Epithelial cell of proximal tubule (primary cell): ENCODE results near the gene SAT1. TPM values are rescaled to one million over a fixed set of nuclear protein-coding genes. Genes with fewer than 3 reads are reported as not detected.

Experiments
- DNase-seq: peaks from one replicate; pipeline ENCODE4 v3.0.0-alpha.2; 2011; ENCODE audit warnings: low read depth
- H3K4me3 ChIP-seq: 2 replicates; pipeline ENCODE4 v1.5.1; 2011; ENCODE audit warnings: low read depth, mild to moderate bottlenecking, low read length
- total RNA-seq: library from RNA; depleted of rRNA; stranded (reverse); fragments of >200 nt; gene quantifications from 2 replicates; pipeline ENCODE4 v1.2.3, GENCODE V29; 2015
- TF ChIP-seq, protein P1 (sequence below): conservative IDR thresholded peaks from 2 replicates; pipeline ENCODE4 v1.5.1; 2012; ENCODE audit warnings: low read depth, mild to moderate bottlenecking, low read length

Gene SAT1
- total RNA-seq, 1 donor from 2014 or later, result 1,141 TPM

DNA sequence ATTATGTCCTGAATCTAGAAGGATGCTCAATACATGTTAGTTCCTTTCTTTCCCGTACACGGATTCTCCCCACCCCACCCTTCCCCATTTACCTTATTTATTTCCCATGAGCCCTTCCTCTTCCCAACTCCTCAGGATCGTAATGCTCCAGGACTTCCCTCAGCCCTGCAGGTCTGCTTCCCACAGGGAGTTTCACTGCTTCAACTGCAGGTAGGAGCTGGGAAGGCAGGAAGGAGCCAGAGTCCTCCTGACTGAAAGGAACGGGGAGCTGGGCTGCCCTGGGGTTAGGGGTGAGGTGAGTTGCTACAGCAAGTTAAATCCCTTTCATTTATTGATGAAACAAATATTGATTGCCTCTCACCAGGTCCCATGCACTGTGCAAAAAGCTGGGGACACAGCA lies 33.2 kb downstream of the SAT1 start:
- no peak for DNase-seq
- no peak overlapping the region for H3K4me3 ChIP-seq
- TF ChIP-seq, protein P1, sequence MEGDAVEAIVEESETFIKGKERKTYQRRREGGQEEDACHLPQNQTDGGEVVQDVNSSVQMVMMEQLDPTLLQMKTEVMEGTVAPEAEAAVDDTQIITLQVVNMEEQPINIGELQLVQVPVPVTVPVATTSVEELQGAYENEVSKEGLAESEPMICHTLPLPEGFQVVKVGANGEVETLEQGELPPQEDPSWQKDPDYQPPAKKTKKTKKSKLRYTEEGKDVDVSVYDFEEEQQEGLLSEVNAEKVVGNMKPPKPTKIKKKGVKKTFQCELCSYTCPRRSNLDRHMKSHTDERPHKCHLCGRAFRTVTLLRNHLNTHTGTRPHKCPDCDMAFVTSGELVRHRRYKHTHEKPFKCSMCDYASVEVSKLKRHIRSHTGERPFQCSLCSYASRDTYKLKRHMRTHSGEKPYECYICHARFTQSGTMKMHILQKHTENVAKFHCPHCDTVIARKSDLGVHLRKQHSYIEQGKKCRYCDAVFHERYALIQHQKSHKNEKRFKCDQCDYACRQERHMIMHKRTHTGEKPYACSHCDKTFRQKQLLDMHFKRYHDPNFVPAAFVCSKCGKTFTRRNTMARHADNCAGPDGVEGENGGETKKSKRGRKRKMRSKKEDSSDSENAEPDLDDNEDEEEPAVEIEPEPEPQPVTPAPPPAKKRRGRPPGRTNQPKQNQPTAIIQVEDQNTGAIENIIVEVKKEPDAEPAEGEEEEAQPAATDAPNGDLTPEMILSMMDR, result no peak

DNA sequence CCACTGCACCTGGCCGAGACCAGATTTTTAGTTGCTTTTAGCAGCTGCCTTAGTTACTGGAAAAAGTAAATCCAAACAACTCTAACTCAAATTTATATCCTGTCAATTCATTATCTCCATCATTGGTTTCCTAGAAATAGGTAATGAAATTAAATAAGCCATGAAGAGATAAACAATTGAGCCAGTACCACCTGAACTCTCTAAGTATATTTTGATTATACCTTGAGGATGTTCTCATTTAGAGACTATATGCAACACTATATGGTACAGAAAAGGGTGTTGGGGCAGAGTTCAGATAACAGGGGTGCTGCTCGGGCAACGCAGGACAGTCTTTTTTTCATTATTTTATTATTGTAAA lies 35.0 kb downstream of the SAT1 start:
- no peak for DNase-seq
- TF ChIP-seq, protein P1, result no peak
- H3K4me3 ChIP-seq, result no peak overlapping the region

DNA sequence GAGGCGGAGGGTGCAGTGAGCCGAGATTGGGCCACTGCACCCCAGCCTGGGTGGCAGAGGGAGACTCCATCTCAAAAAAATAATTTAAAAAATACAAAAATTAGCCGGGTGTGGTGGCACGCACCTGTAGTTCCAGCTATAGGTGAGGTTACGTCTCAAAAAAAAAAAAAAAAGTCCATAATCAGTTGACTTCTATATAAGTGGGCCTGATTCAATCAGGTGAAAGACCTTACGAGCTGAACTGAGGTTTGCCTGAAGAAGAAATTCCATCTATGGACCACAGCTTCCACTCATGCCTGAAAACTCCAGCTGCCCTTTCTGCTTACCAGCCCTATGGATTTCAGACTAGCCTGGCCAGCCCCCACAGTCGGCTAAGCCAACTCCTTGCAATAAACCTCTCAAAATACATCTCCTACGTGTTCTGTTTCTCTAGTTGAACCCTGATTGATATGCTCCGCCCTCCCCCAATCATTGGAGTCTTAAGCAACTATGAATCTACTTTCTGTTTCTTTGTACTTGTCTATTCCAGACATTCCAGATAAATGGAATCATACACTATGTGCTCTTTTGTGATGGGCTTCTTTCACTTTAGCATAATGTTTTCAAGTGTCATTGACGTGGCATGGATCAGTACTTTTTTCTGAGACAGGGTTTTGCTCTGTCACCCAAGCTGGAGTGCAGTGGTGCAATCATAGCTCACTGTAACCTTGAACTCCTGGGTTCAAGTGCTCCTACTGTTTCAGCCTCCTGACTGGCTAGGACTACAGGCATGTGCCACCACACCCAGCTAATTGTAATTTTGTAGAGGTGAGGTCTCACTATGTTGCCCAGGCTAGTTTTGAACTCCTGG lies 36.6 kb downstream of the SAT1 start:
- no peak overlapping the region for H3K4me3 ChIP-seq
- DNase-seq, result no peak
- TF ChIP-seq, protein P1, result no peak

DNA sequence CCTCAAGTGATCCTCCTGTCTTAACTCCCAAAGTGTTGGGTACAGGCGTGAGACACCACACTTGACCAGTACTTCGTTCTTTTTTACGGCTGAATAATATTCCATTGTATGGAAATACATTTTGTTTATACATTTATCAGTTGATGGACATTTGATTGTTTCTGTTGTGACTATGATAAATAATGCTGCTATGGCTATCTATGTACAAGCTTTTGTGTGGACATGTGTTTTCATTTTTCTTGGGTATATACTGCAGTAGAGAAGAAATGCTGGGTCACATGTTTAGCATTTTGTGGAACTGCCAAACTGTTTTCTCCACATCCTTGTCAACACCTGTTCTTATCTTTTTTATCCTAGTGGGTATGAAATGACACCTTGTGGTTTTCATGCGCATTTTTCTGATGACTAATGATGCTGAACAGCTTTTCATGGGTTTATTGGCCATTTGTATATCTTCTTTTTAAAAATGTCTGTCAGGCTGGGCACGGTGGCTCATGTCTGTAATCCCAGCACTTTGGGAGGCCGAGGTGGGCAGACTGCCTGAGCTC lies 37.3 kb downstream of the SAT1 start:
- DNase-seq, result no peak
- H3K4me3 ChIP-seq, result no peak overlapping the region
- TF ChIP-seq, protein P1, result no peak

DNA sequence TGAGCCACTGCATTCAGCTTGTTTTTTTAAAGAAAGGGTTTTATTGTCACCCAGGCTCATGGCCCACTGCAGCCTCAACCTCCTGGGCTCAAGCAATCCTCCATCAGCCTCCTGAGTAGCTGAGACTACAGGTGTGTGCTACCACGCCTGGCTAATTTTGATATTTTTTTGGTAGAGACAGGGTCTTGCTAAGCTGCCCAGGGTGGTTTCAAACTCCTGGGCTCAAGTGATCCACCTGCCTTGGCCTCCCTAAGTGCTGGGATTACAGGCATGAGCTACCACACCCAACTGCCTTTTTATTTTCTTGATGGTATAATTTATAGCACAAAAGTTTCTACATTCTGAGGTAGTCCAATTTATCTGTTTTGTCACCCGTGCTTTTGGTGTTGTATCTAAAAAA lies 38.9 kb downstream of the SAT1 start:
- TF ChIP-seq, protein P1, result no peak
- no peak for DNase-seq
- no peak overlapping the region for H3K4me3 ChIP-seq

DNA sequence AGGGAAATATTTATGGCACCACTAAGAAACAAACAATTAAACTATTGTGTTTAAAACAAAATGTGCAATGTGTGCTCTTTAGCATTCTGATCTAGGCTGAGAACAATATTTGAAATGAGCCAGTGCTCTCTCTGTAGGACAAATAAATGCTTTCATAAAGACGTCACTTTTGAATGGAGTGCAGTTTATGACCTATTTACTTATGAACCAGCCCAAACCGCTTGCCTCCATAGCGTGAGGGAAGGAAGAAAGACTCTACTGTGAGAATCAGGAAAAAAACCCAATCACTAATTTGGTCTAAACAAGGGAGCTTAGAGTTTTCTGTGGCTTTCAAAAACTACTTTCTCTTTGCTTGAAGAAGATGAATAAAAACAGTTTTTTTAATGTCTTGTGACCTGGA lies 39.4 kb downstream of the SAT1 start:
- TF ChIP-seq, protein P1, result no peak
- no peak overlapping the region for H3K4me3 ChIP-seq
- no peak for DNase-seq

DNA sequence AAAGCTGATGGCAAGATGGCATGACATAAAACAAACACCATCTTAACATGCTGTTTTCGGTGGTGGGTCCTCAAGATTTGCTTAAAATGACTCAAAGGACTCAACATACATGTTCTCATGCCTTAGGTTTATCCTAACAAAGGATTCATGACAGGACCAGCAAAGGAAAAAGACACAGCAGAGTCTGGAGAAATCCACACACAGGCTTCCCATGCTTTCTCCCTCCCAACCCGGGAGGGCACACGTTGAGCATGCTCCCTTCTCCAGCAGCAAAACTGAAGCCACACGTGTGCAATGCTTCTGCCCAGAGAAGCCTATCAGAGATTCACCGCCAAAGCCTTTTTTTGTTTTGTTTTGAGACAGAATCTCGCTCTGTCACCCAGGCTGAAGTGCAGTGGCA lies 39.9 kb downstream of the SAT1 start:
- no peak for DNase-seq
- TF ChIP-seq, protein P1, result no peak
- no peak overlapping the region for H3K4me3 ChIP-seq
